Psoas muscle (tissue), 8 donors: ENCODE data around the gene MASP1. TPM values are rescaled to one million over a fixed set of nuclear protein-coding genes. Genes with fewer than 3 reads are reported as not detected.

ENCODE experiments used
- ATAC-seq, 4 donors: fragments of 200-7000 bp; cut with Tn5 transposase; one replicate each; pipeline ENCODE4 v1.9.1; 2020; ENCODE audit warnings: moderate library complexity in 3 of 4, mild to moderate bottlenecking in 2 of 4
- DNase-seq, 2 donors: peaks; one replicate each; pipeline ENCODE4 v3.0.0-alpha.2; 2020
- H3K27ac ChIP-seq: fragments of 200-600 bp; one replicate; pipeline ENCODE4 v1.8.0; 2022
- H3K27me3 ChIP-seq, 3 donors: fragments of 200-600 bp in 1 of 3; one replicate each; pipeline versions ENCODE4 v1.6.1 to v1.8.0; 2013 to 2022; ENCODE audit warnings: low read length in 2 of 3, mild to moderate bottlenecking in 2 of 3, moderate library complexity in 1 of 3; ENCODE audit not compliant: insufficient read depth in 3 of 3
- H3K36me3 ChIP-seq, 2 donors: fragments of 200-600 bp in 1 of 2; one replicate each; pipeline versions ENCODE4 v1.6.1 to v1.8.0; 2013 to 2022; ENCODE audit warnings: low read depth in 1 of 2, mild to moderate bottlenecking in 1 of 2, moderate library complexity in 1 of 2; ENCODE audit not compliant: insufficient read depth in 1 of 2
- H3K4me1 ChIP-seq: fragments of 200-600 bp; one replicate; pipeline ENCODE4 v1.8.0; 2022
- H3K4me3 ChIP-seq: fragments of 200-600 bp; one replicate; pipeline ENCODE4 v1.8.0; 2022; ENCODE audit warnings: mild to moderate bottlenecking
- H3K9me3 ChIP-seq: fragments of 200-600 bp; one replicate; pipeline ENCODE4 v1.8.0; 2022
- WGBS, 3 donors: extraction: QIAGEN DNeasy Blood & Tissue Kit; methylation state at CpG; one replicate each; pipeline versions ENCODE4 v1.1.6 to v1.1.7; 2013; 5-methylcytosine and 5-hydroxymethylcytosine counted together
- intact Hi-C, 2 donors: fragments of 100-400 bp; cut with DNase I; formaldehyde crosslinking; loops; one replicate each; pipeline versions ENCODE4 v1.11.0 to v1.14.2; 2022
- polyA plus RNA-seq, 3 donors: library from polyadenylated mRNA; stranded (reverse); fragments of 200-250 nt; gene quantifications; one replicate each; pipeline ENCODE4 v1.2.3, GENCODE V29; 2013
- total RNA-seq, 4 donors: library from RNA; stranded (reverse); fragmentation: NEBNext Ultra II Directional in 2 of 4; extraction: Animal tissue kit (Norgen Biotek cat#: 25700) in 2 of 4; gene quantifications; one replicate each; pipeline versions ENCODE4 v1.2.1 to v1.2.4, GENCODE V29; 2021 to 2023
- TF ChIP-seq, protein P1 (sequence below): fragments of 200-600 bp; IDR thresholded peaks from one replicate; pipeline ENCODE4 v1.8.0; 2022; ENCODE audit warnings: antibody characterized with exemption
- donor health status: healthy with polysubstance abuse.
- donor health status: DM: no; HTN: no; CAD: no; lungs with moderate emphysema.
- donor health status: Bipolar disorder and iron deficiency.
- donor health status: healthy.
- donor health status: DM: yes; HTN: yes; CAD: no.
- donor health status: DM: no; HTN: no; CAD: no.
- donor health status: DM: no; HTN: no; CAD: no.
- donor health status: DM: yes; HTN: yes; CAD: no.

The MASP1 gene
- total and polyA plus RNA-seq, 7 donors = 0.66 to 8.1 (median 4.2) TPM

DNA sequence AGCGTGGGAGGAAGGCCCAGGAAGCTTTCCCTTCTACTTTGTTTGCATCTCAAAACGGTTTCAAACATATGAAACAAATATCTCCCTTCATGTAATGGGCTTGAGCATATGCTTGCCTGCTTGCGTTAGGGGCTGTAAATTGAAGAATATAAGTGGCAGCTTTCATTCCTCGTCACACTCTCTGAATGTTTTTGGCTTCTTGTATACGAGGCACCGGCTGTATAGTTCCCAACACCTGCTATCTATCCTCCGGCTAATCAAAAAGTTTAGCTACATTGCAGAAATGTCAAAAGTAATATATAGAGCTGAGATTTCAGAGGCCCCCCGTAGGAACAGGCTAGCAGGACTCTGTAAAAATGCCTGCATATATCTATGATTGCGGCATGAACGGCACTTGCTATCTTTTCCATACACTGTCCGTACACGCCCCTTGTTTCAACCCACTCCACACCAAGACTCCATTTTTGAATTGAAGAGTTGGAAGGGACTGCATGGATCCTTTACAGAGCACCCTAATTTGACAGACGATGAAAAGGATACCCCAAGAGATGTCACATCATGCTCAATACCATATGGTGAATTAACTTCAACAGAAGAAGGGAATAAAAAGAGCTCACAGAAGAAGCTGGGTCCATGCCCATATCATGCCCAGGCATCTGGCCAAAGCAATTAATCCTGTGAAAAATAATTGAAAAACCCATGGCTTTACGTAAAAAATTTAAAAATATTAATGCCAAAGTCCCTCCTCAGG is 2.5 kb downstream of the MASP1 start:
- no peak for ATAC-seq
- 56 to 63% (median 60%) methylated on average over 14 of the region's 14 CpGs for WGBS, 3 donors

DNA sequence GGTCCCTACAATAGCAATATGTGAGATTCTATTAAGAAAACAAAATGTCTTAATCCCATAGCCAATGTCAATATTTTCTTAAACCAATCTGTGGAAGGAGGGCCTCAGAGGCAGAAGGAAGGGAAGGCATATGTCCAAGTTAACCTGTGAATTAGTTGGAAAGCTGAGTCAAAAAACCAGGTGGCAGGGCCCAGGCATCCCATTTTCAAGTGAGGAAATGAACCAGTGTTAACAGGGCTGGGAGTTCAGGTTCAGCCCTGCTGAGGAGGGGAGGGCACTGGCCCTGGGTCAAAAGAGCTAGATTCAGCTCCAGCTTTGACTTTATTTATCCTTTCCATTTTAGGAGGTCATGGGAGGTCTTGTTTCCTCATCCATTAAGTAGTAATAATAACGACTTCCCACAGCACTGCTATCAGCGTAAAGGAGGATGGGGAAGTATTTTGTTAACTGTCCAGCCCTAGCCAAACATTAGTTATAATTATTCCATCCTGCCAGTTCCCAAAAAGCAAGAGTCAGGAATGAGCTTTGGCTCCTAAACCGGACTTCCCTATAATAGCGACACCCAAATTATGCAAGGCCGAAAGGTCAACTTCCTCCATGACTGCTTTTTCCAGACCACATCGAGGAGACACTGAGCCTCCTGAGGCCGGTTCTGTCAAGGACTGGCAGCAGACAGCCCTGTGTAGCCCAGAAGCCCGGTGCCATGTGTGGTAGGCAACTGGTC is 3.2 kb downstream of the MASP1 start:
- no peak overlapping the region for H3K27ac ChIP-seq
- H3K4me3 ChIP-seq = no peak overlapping the region
- no peaks in the 10 kb centered on the region for H3K4me1 ChIP-seq

More for the DNA sequence above, 2.5 kb downstream of the MASP1 start:
- H3K9me3 ChIP-seq = no peaks in the 10 kb centered on the region
- intact Hi-C loops = no loop called here
- peaks cover 0 to 3% of the 10 kb centered on the region in 2 donors for H3K36me3 ChIP-seq
- H3K27me3 ChIP-seq = no peaks in the 10 kb centered on the region
- no peak overlapping the region for H3K27ac ChIP-seq
- no peaks in the 10 kb centered on the region for H3K4me1 ChIP-seq
- no peak overlapping the region for H3K4me3 ChIP-seq
- TF ChIP-seq, protein P1, sequence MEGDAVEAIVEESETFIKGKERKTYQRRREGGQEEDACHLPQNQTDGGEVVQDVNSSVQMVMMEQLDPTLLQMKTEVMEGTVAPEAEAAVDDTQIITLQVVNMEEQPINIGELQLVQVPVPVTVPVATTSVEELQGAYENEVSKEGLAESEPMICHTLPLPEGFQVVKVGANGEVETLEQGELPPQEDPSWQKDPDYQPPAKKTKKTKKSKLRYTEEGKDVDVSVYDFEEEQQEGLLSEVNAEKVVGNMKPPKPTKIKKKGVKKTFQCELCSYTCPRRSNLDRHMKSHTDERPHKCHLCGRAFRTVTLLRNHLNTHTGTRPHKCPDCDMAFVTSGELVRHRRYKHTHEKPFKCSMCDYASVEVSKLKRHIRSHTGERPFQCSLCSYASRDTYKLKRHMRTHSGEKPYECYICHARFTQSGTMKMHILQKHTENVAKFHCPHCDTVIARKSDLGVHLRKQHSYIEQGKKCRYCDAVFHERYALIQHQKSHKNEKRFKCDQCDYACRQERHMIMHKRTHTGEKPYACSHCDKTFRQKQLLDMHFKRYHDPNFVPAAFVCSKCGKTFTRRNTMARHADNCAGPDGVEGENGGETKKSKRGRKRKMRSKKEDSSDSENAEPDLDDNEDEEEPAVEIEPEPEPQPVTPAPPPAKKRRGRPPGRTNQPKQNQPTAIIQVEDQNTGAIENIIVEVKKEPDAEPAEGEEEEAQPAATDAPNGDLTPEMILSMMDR = no peak
- no peak for DNase-seq

DNA sequence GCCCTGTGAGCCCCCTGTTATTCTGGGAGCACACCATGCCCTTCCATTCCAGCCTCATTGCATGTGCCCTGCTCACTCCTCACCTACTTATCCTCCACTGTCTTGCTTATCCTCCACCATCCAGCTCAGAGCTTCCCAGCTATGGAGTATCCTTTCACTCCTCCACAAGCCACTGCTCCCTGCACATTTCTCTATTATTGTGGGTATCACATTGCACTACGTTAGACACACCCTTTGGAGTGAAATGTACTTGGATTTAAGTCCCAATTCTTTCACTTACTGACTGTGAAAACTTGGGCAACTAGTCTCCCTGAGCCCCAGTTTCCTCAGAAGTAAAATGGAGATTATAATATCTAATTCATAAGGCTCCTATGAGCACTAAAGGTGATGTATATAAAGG is 4.3 kb downstream of the MASP1 start:
- TF ChIP-seq, protein P1 = no peak
- ATAC-seq (no peak), DNase-seq (no peak)
- Histone ChIP-seq H3K4me3 (no peak overlapping the region), H3K36me3 (peaks cover 0 to 3% of the 10 kb centered on the region in 2 donors), H3K4me1 (no peaks in the 10 kb centered on the region), H3K9me3 (no peaks in the 10 kb centered on the region), H3K27ac (no peak overlapping the region), H3K27me3 (no peaks in the 10 kb centered on the region)
- intact Hi-C loops = no loop called here
- 21 to 40% (median 26%) methylated on average over 1 of the region's 1 CpG for WGBS, 3 donors

More for the DNA sequence above, 3.2 kb downstream of the MASP1 start:
- intact Hi-C loops = no loop called here
- Histone ChIP-seq H3K36me3 (peaks cover 0 to 3% of the 10 kb centered on the region in 2 donors), H3K9me3 (no peaks in the 10 kb centered on the region), H3K27me3 (no peaks in the 10 kb centered on the region)
- DNase-seq (peak in 1 of 2 donors; percentile 58), ATAC-seq (peak in 2 of 4 donors; percentile 41 to 46)
- TF ChIP-seq, protein P1 = no peak
- WGBS, 3 donors = 9 to 24% (median 17%) methylated on average over 8 of the region's 8 CpGs

DNA sequence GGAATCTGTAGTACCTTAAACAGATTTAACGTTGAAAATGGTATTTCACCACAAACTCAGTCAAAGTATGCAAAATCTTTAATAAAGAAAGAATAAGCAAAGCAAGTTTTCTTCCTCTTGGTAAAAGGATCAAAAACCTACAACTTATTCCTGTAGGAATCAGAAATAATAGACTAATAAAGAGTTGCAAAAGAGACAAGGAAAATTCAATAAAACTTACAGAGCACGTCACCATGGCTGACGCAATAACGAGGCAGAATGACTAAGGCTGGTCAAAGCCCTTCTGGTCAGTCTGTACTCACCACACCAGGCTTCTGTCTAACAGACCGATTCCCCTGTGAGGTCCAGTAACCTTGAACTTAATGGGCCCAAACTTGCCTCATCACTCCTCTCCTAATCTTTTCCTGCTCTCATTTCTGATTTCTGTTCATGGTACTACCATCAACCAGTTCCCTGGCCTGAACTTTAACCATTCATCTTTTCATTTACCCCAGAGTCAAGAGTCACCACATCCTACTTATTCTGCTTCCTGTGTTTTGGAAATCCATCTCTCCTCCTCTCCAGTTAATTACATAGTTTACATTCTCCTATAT is 5.0 kb downstream of the MASP1 start:
- Histone ChIP-seq H3K4me3 (no peak overlapping the region), H3K27me3 (no peaks in the 10 kb centered on the region), H3K36me3 (peaks cover 0 to 3% of the 10 kb centered on the region in 2 donors), H3K9me3 (no peaks in the 10 kb centered on the region), H3K4me1 (no peaks in the 10 kb centered on the region), H3K27ac (no peak overlapping the region)
- WGBS, 3 donors = 92 to 93% (median 93%) methylated on average over 5 of the region's 5 CpGs
- intact Hi-C loops = no loop called here
- TF ChIP-seq, protein P1 = no peak
- DNase-seq (peak in 1 of 2 donors; percentile 57), ATAC-seq (peak in 3 of 4 donors; percentile 47 to 58 (median 48))
